ENCODE data around the gene MTHFD1.

MTHFD1 gene

GRCh38 chr14:64463195-64463594 lies 75.0 kb downstream of the MTHFD1 start:
- DNase-seq: no peak
- Histone ChIP-seq H3K27ac (no peak overlapping the region), H3K4me3 (ENCODE audit: low read depth, low read length) (no peak overlapping the region), H3K36me3 (peaks cover 16% of the 10 kb centered on the region), H3K27me3 (ENCODE audit: insufficient read depth, low read depth, severe bottlenecking) (no peaks in the 10 kb centered on the region), H3K9me3 (ENCODE audit: severe bottlenecking) (no peaks in the 10 kb centered on the region)
- TF ChIP-seq CTCF (IDR thresholded peaks at IDR 0.05; ENCODE audit: low read depth, low read length): no peak

GRCh38 chr14:64463873-64464272 lies 75.7 kb downstream of the MTHFD1 start:
- H3K9me3 ChIP-seq (ENCODE audit: severe bottlenecking): no peaks in the 10 kb centered on the region

GRCh38 chr14:64464651-64465050 lies 76.5 kb downstream of the MTHFD1 start:
- no peak for TF ChIP-seq CTCF (IDR thresholded peaks at IDR 0.05; ENCODE audit: low read depth, low read length)
- Histone ChIP-seq H3K9me3 (ENCODE audit: severe bottlenecking) (no peaks in the 10 kb centered on the region), H3K4me3 (ENCODE audit: low read depth, low read length) (peak overlapping the region; percentile 70), H3K36me3 (peaks cover 6% of the 10 kb centered on the region), H3K27ac (peak overlapping the region; percentile 66), H3K27me3 (ENCODE audit: insufficient read depth, low read depth, severe bottlenecking) (no peaks in the 10 kb centered on the region)
- peak; percentile 14 for DNase-seq

More at GRCh38 chr14:64463873-64464272, 75.7 kb downstream of the MTHFD1 start:
- no peak for DNase-seq
- H3K4me3 ChIP-seq (ENCODE audit: low read depth, low read length): no peak overlapping the region
- H3K27me3 ChIP-seq (ENCODE audit: insufficient read depth, low read depth, severe bottlenecking): no peaks in the 10 kb centered on the region
- no peak overlapping the region for H3K27ac ChIP-seq
- peaks cover 12% of the 10 kb centered on the region for H3K36me3 ChIP-seq
- TF ChIP-seq CTCF (IDR thresholded peaks at IDR 0.05; ENCODE audit: low read depth, low read length): no peak

- TF ChIP-seq CTCF (IDR thresholded peaks at IDR 0.05; ENCODE audit: low read depth, low read length): no peak
- Histone ChIP-seq H3K27me3 (ENCODE audit: insufficient read depth, low read depth, severe bottlenecking) (no peaks in the 10 kb centered on the region), H3K27ac (peak within 1 kb of the TSS; percentile 66), H3K4me3 (ENCODE audit: low read depth, low read length) (peak within 1 kb of the TSS; percentile 70), H3K36me3 (peaks cover 8% of the 10 kb centered on the region), H3K9me3 (ENCODE audit: severe bottlenecking) (no peaks in the 10 kb centered on the region)
- DNase-seq: peak; percentile 83
Measured at GRCh38 chr14:64465191-64465822, 77.2 kb downstream of the MTHFD1 start, which contains the start of gene AKAP5. AKAP5 (plus strand) TSS chr14:64465499; CDS start chr14:64468395, 2,896 bp downstream.

GRCh38 chr14:64465831-64466554 lies 77.8 kb downstream of the MTHFD1 start:
- peaks cover 5% of the 10 kb centered on the region for H3K36me3 ChIP-seq
- no peaks in the 10 kb centered on the region for H3K9me3 ChIP-seq (ENCODE audit: severe bottlenecking)
- H3K27me3 ChIP-seq (ENCODE audit: insufficient read depth, low read depth, severe bottlenecking): no peaks in the 10 kb centered on the region
- no peak for TF ChIP-seq CTCF (IDR thresholded peaks at IDR 0.05; ENCODE audit: low read depth, low read length)
- peak; percentile 29 for DNase-seq
- H3K27ac ChIP-seq: peak overlapping the region; percentile 60; the same call in 1 of the 2 replicates
- peak overlapping the region; percentile 51 for H3K4me3 ChIP-seq (ENCODE audit: low read depth, low read length)

Measured in WERI-Rb-1 (cell line).